Measurements from ENCODE around the gene APBB1IP.

APBB1IP gene

GRCh38 chr10:26507441-26507840 lies 69.3 kb downstream of the APBB1IP start:
- DNase-seq (ENCODE audit: low read depth in 2 of 2), result no peak

GRCh38 chr10:26508016-26508415 lies 69.9 kb downstream of the APBB1IP start:
- DNase-seq (ENCODE audit: low read depth in 2 of 2), result no peak

GRCh38 chr10:26509307-26509706 lies 71.2 kb downstream of the APBB1IP start:
- no peak for DNase-seq (ENCODE audit: low read depth in 2 of 2)

- DNase-seq (ENCODE audit: low read depth in 2 of 2), result no peak
Measured at GRCh38 chr10:26513101-26513500, 75.0 kb downstream of the APBB1IP start.

- no peak for DNase-seq (ENCODE audit: low read depth in 2 of 2)
Measured at GRCh38 chr10:26516540-26517101, 78.5 kb downstream of the APBB1IP start.

- DNase-seq (ENCODE audit: low read depth in 2 of 2), result no peak
Measured at GRCh38 chr10:26517141-26517867, 79.2 kb downstream of the APBB1IP start.

- DNase-seq (ENCODE audit: low read depth in 2 of 2), result no peak
Measured at GRCh38 chr10:26519803-26520202, 81.7 kb downstream of the APBB1IP start.

GRCh38 chr10:26520575-26520974 lies 82.4 kb downstream of the APBB1IP start:
- DNase-seq (ENCODE audit: low read depth in 2 of 2), result no peak

- no peak for DNase-seq (ENCODE audit: low read depth in 2 of 2)
Measured at GRCh38 chr10:26524161-26524896, 86.2 kb downstream of the APBB1IP start.

- no peak for DNase-seq (ENCODE audit: low read depth in 2 of 2)
Measured at GRCh38 chr10:26525586-26525985, 87.4 kb downstream of the APBB1IP start.

GRCh38 chr10:26527018-26527417 lies 88.9 kb downstream of the APBB1IP start:
- no peak for DNase-seq (ENCODE audit: low read depth in 2 of 2)

- no peak for DNase-seq (ENCODE audit: low read depth in 2 of 2)
Measured at GRCh38 chr10:26528048-26528447, 89.9 kb downstream of the APBB1IP start.

- no peak for DNase-seq (ENCODE audit: low read depth in 2 of 2)
Measured at GRCh38 chr10:26528715-26529393, 90.7 kb downstream of the APBB1IP start.

GRCh38 chr10:26534384-26534783 lies 96.2 kb downstream of the APBB1IP start:
- no peak for DNase-seq (ENCODE audit: low read depth in 2 of 2)

GRCh38 chr10:26540601-26541000 lies 102.5 kb downstream of the APBB1IP start:
- no peak for DNase-seq (ENCODE audit: low read depth in 2 of 2)

- DNase-seq (ENCODE audit: low read depth in 2 of 2), result no peak
Measured at GRCh38 chr10:26543567-26544306, 105.6 kb downstream of the APBB1IP start.

GRCh38 chr10:26544932-26545331 lies 106.8 kb downstream of the APBB1IP start:
- no peak for DNase-seq (ENCODE audit: low read depth in 2 of 2)

- DNase-seq (ENCODE audit: low read depth in 2 of 2), result no peak
Measured at GRCh38 chr10:26550774-26551526, 112.8 kb downstream of the APBB1IP start.

- DNase-seq (ENCODE audit: low read depth in 2 of 2), result no peak
Measured at GRCh38 chr10:26554246-26554645, 116.1 kb downstream of the APBB1IP start.

GRCh38 chr10:26555719-26556368 lies 117.7 kb downstream of the APBB1IP start:
- no peak for DNase-seq (ENCODE audit: low read depth in 2 of 2)
